PC-9 (cell line): ENCODE results near the gene BMAL2. TPM values are rescaled to one million over a fixed set of nuclear protein-coding genes. Genes with fewer than 3 reads are reported as not detected.

Experiments used
- BruUV-seq: library from RNA; stranded (reverse); fragments of 400-500 nt; replicated peaks from 2 replicates; lab custom pipeline; 2021; lab: Mats Ljungman, UMichigan
- CTCF ChIA-PET: fragments of 300-600 bp; sonication (Branson Sonifier 250); formaldehyde crosslinking; loops from one replicate; lab custom pipeline; 2022; ENCODE audit warnings: antibody characterized with exemption; lab: Charles Lee
- POLR2A ChIA-PET: fragments of 300-600 bp; sonication (Branson Sonifier 250); formaldehyde crosslinking; loops from one replicate; lab custom pipeline; 2022; ENCODE audit warnings: antibody characterized with exemption; ENCODE audit not compliant: unreplicated experiment; lab: Charles Lee
- DNase-seq, 2 experiments: peaks; one replicate each; pipeline versions ENCODE4 v3.0.0 to v3.0.0-alpha.2; 2015 to 2022; ENCODE audit warnings: mixed read lengths in 1 of 2
- H2AFZ ChIP-seq: fragments of 200-600 bp; sonication (generic); 2 replicates; pipeline ENCODE4 v1.8.1; 2017; ENCODE audit warnings: antibody characterized with exemption
- H3F3A ChIP-seq: fragments of 200-600 bp; sonication (generic); 2 replicates; pipeline ENCODE4 v1.8.1; 2017; ENCODE audit warnings: antibody characterized with exemption, mild to moderate bottlenecking, low read depth; ENCODE audit not compliant: insufficient read depth
- H3K27ac ChIP-seq: fragments of 200-600 bp; sonication (generic); 2 replicates; pipeline ENCODE4 v1.6.1; 2016; ENCODE audit warnings: mixed run types
- H3K27me3 ChIP-seq: fragments of 200-600 bp; sonication (generic); 2 replicates; pipeline ENCODE4 v1.6.1; 2016; ENCODE audit warnings: low read depth, mixed run types; ENCODE audit not compliant: insufficient read depth
- H3K36me3 ChIP-seq: fragments of 200-600 bp; sonication (generic); 2 replicates; pipeline ENCODE4 v1.6.1; 2016; ENCODE audit warnings: low read depth, mixed run types
- H3K4me1 ChIP-seq: fragments of 200-600 bp; sonication (generic); replicated peaks from 2 replicates; pipeline ENCODE4 v1.6.1; 2016; ENCODE audit warnings: mixed run types; ENCODE audit not compliant: insufficient read depth
- H3K4me2 ChIP-seq: fragments of 200-600 bp; sonication (generic); 2 replicates; pipeline ENCODE4 v1.6.1; 2017; ENCODE audit warnings: mixed run types
- H3K4me3 ChIP-seq: fragments of 200-600 bp; sonication (generic); 2 replicates; pipeline ENCODE4 v1.6.1; 2016; ENCODE audit warnings: mixed run types
- H3K79me2 ChIP-seq: fragments of 200-600 bp; sonication (generic); 2 replicates; pipeline ENCODE4 v1.6.1; 2017; ENCODE audit warnings: low read depth, mixed run types
- H3K9me2 ChIP-seq: fragments of 200-600 bp; sonication (generic); 2 replicates; pipeline ENCODE4 v1.8.1; 2017; ENCODE audit warnings: mild to moderate bottlenecking; ENCODE audit not compliant: insufficient read depth
- H3K9me3 ChIP-seq: fragments of 200-600 bp; sonication (generic); 2 replicates; pipeline ENCODE4 v1.8.1; 2016; ENCODE audit warnings: low read depth; ENCODE audit not compliant: insufficient read depth
- H4K20me1 ChIP-seq: fragments of 200-600 bp; sonication (generic); 2 replicates; pipeline ENCODE4 v1.8.1; 2017; ENCODE audit not compliant: insufficient read depth
- EZH2 ChIP-seq: fragments of 200-600 bp; sonication (generic); IDR thresholded peaks from 2 replicates; pipeline ENCODE4 v1.8.0; 2017; ENCODE audit warnings: antibody characterized with exemption, low read depth
- intact Hi-C: fragments of 100-400 bp; cut with micrococcal nuclease; formaldehyde crosslinking; loops from one replicate; pipeline ENCODE4 v1.10.0; 2022; ENCODE audit not compliant: unreplicated experiment
- total RNA-seq: library from RNA; stranded (reverse); gene quantifications from 2 replicates; pipeline ENCODE4 v1.2.3, GENCODE V29; 2021
- TF ChIP-seq, protein P1 (sequence below): fragments of 200-600 bp; sonication (generic); conservative IDR thresholded peaks from 2 replicates; pipeline ENCODE4 v1.6.1; 2017; ENCODE audit warnings: mixed run types, antibody characterized with exemption, mild to moderate bottlenecking, moderate library complexity

The BMAL2 gene
- total RNA-seq, 1 experiment from 2014 or later: 87.9 TPM

DNA sequence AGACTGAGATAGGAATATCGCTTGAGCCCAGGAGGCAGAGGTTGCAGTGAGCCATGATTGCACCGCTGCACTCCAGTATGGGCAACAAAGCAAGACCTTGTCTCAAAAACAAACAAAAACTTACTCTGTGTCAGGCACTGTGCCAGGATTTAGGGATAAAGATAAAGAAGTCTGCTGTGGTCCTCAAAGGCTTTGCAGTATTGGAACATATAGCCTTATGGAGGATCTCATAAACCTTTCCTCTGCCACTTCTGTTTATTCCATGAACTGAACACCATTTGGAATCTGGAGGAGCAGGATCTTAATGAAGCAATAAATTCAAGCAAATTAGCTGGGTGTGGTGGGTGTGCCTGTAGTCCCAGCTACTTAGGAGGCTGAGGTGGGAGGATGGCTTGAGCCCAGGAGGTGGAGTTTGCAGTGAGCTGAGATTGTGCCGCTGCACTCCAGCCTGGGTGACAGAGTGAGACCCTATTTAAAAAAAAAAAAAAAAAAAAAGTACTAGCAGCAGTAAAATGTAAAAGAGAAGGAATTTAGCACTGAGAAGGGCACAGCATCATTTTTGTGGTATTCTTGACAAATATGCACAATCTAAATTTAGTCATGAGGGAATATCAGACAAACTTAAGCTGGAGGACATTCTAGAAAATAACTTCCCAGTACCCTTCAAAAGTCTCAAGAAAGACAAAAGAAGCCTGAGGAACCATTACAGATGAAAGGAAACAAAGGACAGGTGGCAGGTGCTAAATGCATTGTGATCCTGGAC is 27.1 kb downstream of the BMAL2 start:
- TF ChIP-seq, protein P1, sequence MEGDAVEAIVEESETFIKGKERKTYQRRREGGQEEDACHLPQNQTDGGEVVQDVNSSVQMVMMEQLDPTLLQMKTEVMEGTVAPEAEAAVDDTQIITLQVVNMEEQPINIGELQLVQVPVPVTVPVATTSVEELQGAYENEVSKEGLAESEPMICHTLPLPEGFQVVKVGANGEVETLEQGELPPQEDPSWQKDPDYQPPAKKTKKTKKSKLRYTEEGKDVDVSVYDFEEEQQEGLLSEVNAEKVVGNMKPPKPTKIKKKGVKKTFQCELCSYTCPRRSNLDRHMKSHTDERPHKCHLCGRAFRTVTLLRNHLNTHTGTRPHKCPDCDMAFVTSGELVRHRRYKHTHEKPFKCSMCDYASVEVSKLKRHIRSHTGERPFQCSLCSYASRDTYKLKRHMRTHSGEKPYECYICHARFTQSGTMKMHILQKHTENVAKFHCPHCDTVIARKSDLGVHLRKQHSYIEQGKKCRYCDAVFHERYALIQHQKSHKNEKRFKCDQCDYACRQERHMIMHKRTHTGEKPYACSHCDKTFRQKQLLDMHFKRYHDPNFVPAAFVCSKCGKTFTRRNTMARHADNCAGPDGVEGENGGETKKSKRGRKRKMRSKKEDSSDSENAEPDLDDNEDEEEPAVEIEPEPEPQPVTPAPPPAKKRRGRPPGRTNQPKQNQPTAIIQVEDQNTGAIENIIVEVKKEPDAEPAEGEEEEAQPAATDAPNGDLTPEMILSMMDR: no peak
- no peak for TF ChIP-seq EZH2
- no peak for DNase-seq
- ChIA-PET CTCF (interaction anchor here (0.6 kb wide), 2 partner anchors 122 to 165 kb away, joined by 3 to 9 read pairs; no protein-coding TSS in a partner anchor), POLR2A (interaction anchor here (0.5 kb wide), 1 partner anchor 639 kb away, joined by 3 read pairs; no protein-coding TSS in a partner anchor)
- no peaks in the 10 kb centered on the region for H3K9me2 ChIP-seq
- no peak overlapping the region for H2AFZ ChIP-seq
- H3K4me1 ChIP-seq: no peaks in the 10 kb centered on the region
- no peaks in the 10 kb centered on the region for H4K20me1 ChIP-seq
- no peak overlapping the region for H3K4me2 ChIP-seq
- no peaks in the 10 kb centered on the region for H3F3A ChIP-seq
- H3K27me3 ChIP-seq: no peaks in the 10 kb centered on the region
- peaks cover 12% of the 10 kb centered on the region; the same call in 1 of the 2 replicates for H3K79me2 ChIP-seq
- intact Hi-C loops: no loop called here
- H3K27ac ChIP-seq: no peak overlapping the region
- no peak overlapping the region for H3K4me3 ChIP-seq
- no peaks in the 10 kb centered on the region for H3K36me3 ChIP-seq
- no TSS peak for BruUV-seq
- H3K9me3 ChIP-seq: 0 out of 2 replicates have a peak, but pooled peaks cover 3% of the 10 kb centered on the region

DNA sequence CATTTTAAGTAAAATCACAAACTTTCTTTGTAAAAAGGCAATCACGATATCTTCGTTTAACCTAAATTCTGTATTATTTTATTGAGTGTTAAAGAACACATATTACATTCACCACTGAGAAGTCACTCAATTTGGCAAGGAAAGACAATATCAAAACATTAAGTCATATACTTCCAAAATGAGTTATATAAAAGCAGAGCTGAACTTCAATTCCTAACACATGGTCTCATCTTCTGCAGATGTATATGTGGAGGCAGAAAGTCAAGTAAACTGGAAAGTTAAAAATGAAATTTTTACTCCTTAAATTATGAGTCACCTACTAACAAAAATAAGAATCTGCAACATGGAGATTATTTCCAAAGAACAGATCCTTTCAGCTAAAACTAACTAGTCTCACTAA is 28.7 kb downstream of the BMAL2 start:
- H4K20me1 ChIP-seq: no peaks in the 10 kb centered on the region
- H3K9me2 ChIP-seq: no peaks in the 10 kb centered on the region
- H3K36me3 ChIP-seq: no peaks in the 10 kb centered on the region
- no peaks in the 10 kb centered on the region for H3K4me1 ChIP-seq
- H3K4me3 ChIP-seq: no peak overlapping the region
- 0 out of 2 replicates have a peak, but pooled peaks cover 3% of the 10 kb centered on the region for H3K9me3 ChIP-seq
- ChIA-PET CTCF (no interaction called here), POLR2A (no interaction called here)
- no peak overlapping the region for H3K4me2 ChIP-seq
- TF ChIP-seq, protein P1: no peak
- intact Hi-C loops: no loop called here
- no peak for DNase-seq
- no peak overlapping the region for H2AFZ ChIP-seq
- no peaks in the 10 kb centered on the region for H3F3A ChIP-seq
- H3K79me2 ChIP-seq: peaks cover 18% of the 10 kb centered on the region
- no TSS peak for BruUV-seq
- no peaks in the 10 kb centered on the region for H3K27me3 ChIP-seq
- no peak overlapping the region for H3K27ac ChIP-seq

DNA sequence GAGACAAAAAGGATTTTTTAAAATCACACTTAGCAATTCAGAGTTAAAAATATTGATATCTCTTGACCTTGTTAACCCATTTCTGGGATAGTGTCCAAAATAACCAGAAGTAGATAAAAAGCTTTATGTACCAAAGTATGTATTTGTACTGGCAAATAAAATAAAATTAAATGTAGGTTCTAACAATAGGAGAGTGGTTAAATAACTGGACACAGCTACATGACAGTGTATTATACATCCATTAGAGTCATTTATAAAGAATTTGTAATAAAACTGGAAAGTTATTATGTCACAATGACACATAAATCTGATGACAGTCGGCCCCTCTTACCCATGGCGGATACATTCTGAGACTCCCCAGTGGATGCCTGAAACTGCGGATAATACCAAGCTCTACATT is 34.0 kb downstream of the BMAL2 start:
- Histone ChIP-seq H3F3A (no peaks in the 10 kb centered on the region), H3K4me1 (no peaks in the 10 kb centered on the region), H3K4me3 (no peak overlapping the region), H3K9me3 (no peaks in the 10 kb centered on the region), H4K20me1 (no peaks in the 10 kb centered on the region), H3K79me2 (peaks cover 15% of the 10 kb centered on the region), H3K27ac (no peak overlapping the region), H2AFZ (no peak overlapping the region), H3K4me2 (no peak overlapping the region), H3K36me3 (no peaks in the 10 kb centered on the region; the same call in 1 of the 2 replicates), H3K27me3 (no peaks in the 10 kb centered on the region), H3K9me2 (no peaks in the 10 kb centered on the region)
- DNase-seq: no peak
- CTCF ChIA-PET: no interaction called here
- BruUV-seq: no TSS peak
- intact Hi-C loops: no loop called here
- POLR2A ChIA-PET: no interaction called here
- no peak for TF ChIP-seq EZH2
- TF ChIP-seq, protein P1: no peak
